IPS-18c (cell line): ENCODE results near the gene SETDB1.

Experiments used
- H3K4me3 ChIP-seq: 2 replicates; pipeline ENCODE4 v1.7.0; 2013; ENCODE audit warnings: low read depth, mild to moderate bottlenecking, low read length, moderate library complexity; ENCODE audit not compliant: insufficient read depth
- H3K9me3 ChIP-seq: one replicate; pipeline ENCODE4 v1.6.1; 2013; ENCODE audit warnings: mild to moderate bottlenecking, low read length, moderate library complexity; ENCODE audit not compliant: control insufficient read depth, insufficient read depth

Gene SETDB1

GRCh38 chr1:150987924-150988323 is 61.8 kb downstream of the SETDB1 start:
- Histone ChIP-seq H3K4me3 (no peak overlapping the region), H3K9me3 (no peaks in the 10 kb centered on the region)

- H3K9me3 ChIP-seq: no peaks in the 10 kb centered on the region
- no peak overlapping the region for H3K4me3 ChIP-seq
These were observed 66.5 kb downstream of the SETDB1 start for GRCh38 chr1:150992626-150993025.

DNA sequence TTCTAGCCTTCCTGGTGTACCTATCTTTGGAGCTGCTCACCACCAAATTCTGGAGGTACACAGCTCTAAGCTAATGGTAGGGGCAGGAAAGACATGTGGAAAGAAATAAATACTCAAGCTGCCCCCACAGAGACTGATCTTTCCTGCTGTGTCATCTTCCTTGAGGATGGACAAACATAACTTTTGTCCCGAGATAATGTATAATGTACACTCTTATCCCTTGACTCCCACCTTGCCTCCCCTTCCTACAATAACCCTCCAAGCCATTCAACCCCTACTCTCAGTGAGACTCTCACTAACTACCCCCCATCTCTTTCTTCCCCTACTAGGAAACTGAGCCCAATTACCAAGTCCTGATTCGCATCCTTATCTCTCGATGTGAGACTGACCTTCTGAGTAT is 68.1 kb downstream of the SETDB1 start:
- Histone ChIP-seq H3K4me3 (no peak overlapping the region), H3K9me3 (no peaks in the 10 kb centered on the region)

- no peak overlapping the region for H3K4me3 ChIP-seq
- H3K9me3 ChIP-seq: no peaks in the 10 kb centered on the region
These were observed 69.3 kb downstream of the SETDB1 start for GRCh38 chr1:150995460-150995859.

GRCh38 chr1:150995896-150996295 is 69.7 kb downstream of the SETDB1 start:
- Histone ChIP-seq H3K4me3 (no peak overlapping the region), H3K9me3 (peaks cover under 1% of the 10 kb centered on the region)

DNA sequence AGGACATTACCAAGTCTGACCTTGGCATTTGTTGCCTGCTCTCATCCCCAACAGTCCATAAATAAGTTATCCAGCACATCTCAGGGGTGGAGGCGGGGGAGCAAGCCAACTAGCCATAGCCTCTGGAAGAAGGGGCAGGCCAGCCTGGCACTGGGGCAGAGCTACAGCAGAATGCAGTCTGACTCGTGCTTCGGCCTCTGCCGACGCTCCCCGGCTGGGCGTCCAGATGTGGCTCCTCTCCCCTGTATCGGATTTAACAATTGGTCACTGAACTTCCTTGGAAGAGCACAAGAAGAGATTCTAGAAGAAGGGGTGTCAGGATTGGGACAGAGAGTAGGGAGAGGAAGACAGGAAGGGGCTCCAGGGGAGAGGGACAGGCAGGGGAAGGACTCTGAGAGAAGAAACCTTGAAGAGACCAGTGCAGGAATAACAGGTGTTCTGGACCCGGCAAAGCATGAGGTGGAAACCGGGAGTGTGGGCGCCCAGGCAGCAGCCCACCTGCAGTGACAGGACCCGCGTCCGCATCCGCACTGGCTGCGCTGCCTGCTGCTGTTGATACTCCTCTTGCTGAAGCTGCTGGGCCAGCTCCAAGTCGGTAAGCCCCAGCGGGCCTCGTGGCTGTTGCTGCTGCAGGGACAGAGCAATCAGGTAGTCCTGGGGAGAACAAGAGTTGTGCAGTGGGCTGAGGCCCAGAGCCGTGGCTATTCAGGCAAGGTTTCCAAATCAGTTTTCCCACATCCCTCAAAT is 71.1 kb downstream of the SETDB1 start:
- Histone ChIP-seq H3K4me3 (no peak overlapping the region), H3K9me3 (peaks cover 2% of the 10 kb centered on the region)

DNA sequence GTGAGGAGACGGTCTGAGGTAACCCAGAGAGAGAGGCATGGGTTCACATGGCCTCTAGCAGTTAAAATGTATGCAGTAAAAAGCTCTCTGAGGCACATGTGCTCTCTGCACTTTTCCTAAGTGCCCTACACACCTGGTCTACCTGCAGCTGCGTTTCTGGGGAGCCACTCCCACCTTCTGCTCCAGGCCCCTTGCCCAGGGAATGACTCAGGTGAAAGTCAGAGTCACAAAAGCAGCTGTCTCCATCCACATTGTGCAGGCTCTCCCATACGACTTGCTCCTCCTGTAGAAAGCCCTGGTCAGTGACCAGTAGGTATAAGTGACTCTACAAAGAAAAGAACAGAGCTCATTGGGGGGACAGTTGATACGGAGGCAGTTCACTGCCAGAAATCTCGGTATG is 71.8 kb downstream of the SETDB1 start:
- peaks cover 2% of the 10 kb centered on the region for H3K9me3 ChIP-seq
- no peak overlapping the region for H3K4me3 ChIP-seq

DNA sequence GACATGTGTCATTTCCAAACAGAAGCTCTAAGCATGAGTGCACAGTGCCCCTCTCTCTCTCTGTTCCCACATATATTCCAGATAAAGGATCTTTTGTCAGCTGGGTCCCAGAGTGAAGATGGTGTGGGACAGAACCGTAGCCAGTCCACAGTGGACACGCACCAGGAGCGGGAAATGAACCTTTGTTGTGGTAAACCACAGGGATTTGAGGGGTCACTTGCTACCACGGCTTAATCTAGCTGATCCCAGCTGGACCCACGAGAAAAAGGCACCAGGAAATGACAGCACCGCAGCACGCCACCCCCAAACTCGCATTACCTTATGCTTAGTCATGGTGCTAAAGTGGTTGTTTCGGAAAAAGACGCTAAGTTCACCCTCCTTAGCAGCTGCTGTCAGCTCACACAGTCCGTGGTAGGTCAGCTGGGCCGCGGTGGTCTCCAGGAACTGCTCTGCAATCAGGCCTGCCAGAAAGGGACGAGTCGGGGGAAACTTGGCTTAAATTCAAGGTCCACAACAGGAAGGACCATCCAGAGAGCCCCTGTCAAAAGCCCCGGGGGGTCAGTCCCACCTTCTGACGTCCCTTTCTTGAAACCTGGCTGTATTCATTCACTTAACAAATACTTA is 73.0 kb downstream of the SETDB1 start:
- H3K4me3 ChIP-seq: no peak overlapping the region
- peaks cover 2% of the 10 kb centered on the region for H3K9me3 ChIP-seq

DNA sequence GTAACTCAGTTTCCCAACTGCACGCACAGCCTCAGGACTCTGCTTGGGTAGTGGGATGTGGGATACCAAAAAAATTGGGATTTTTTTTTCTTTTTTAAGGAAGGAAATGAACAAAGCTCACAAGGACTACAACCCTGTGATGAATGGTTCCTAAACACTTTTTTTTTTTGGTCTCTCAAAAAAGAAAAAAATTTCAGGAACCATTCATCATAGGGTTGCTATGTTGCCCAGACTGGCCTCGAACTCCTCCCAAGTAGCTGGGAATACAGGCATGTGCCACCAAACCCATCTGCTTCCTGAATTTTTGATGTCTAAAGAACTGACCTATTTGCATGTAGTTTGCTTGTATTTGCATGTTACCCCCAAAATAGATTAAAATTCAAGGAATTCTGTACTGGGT is 73.8 kb downstream of the SETDB1 start:
- Histone ChIP-seq H3K4me3 (no peak overlapping the region), H3K9me3 (peaks cover 2% of the 10 kb centered on the region)

GRCh38 chr1:151000408-151000807 is 74.2 kb downstream of the SETDB1 start:
- H3K9me3 ChIP-seq: peaks cover 2% of the 10 kb centered on the region
- no peak overlapping the region for H3K4me3 ChIP-seq

- no peak overlapping the region for H3K4me3 ChIP-seq
These were observed 75.4 kb downstream of the SETDB1 start for GRCh38 chr1:151001602-151002001.

GRCh38 chr1:151002051-151002450 is 75.9 kb downstream of the SETDB1 start:
- Histone ChIP-seq H3K9me3 (peaks cover 2% of the 10 kb centered on the region), H3K4me3 (no peak overlapping the region)

More at GRCh38 chr1:151001602-151002001, 75.4 kb downstream of the SETDB1 start:
- H3K9me3 ChIP-seq: peaks cover 2% of the 10 kb centered on the region

DNA sequence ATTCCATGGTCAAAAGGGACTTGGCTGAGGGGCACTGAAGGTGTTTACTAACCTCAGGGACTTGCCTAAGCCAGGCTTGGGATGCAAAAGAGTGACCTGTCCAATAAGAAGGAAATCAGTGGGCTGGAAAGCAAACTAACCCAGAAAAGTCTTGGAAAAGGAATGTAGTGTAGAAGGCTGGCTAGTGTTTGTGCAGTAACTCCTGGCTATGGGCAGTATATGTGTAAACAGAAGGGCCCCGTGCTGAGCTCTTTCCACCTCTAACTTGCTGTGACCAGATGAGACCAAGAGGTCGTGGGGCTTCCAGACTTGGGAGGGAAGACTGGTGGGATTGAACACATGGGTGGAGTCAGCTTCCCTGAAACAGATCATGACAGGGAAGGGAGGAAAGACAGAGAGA is 76.4 kb downstream of the SETDB1 start:
- Histone ChIP-seq H3K4me3 (no peak overlapping the region), H3K9me3 (peaks cover 2% of the 10 kb centered on the region)

GRCh38 chr1:151003180-151003579 is 77.0 kb downstream of the SETDB1 start:
- Histone ChIP-seq H3K4me3 (no peak overlapping the region), H3K9me3 (peaks cover 2% of the 10 kb centered on the region)

- Histone ChIP-seq H3K9me3 (peaks cover 2% of the 10 kb centered on the region), H3K4me3 (peak overlapping the region; percentile 50)
These were observed 79.7 kb downstream of the SETDB1 start for GRCh38 chr1:151005729-151006319.

GRCh38 chr1:151006327-151007052 is 80.3 kb downstream of the SETDB1 start, which contains the start of gene MINDY1:
Gene MINDY1 (minus strand): TSS chr1:151006902. CDS start chr1:151002617, 4,285 bp downstream.
- Histone ChIP-seq H3K4me3 (peak within 1 kb of the TSS; percentile 50), H3K9me3 (no peaks in the 10 kb centered on the region)

- Histone ChIP-seq H3K4me3 (peak overlapping the region; percentile 5), H3K9me3 (no peaks in the 10 kb centered on the region)
These were observed 81.7 kb downstream of the SETDB1 start for GRCh38 chr1:151007853-151008243.
